Measurements from ENCODE around the gene SEMA4F.
A peak's percentile ranks its signal among the peaks of the same experiment; 100 is the strongest.

SEMA4F gene

GRCh38 chr2:74653985-74654882 lies at the start of gene SEMA4F:
Gene SEMA4F, plus strand, starts transcription at chr2:74654247. Its CDS starts 130 bp downstream, at chr2:74654377.
- peak within 1 kb of the TSS; percentile 81 for H3K4me2 ChIP-seq (ENCODE audit: low read depth, low read length, poor library complexity, severe bottlenecking)
- H4K20me1 ChIP-seq (ENCODE audit: low read depth, low read length): no peaks in the 10 kb centered on the region
- TF ChIP-seq EZH2phosphoT487 (conservative IDR thresholded peaks at IDR 0.05; ENCODE audit: low read length) (no peak), CTCF (IDR thresholded peaks at IDR 0.05; ENCODE audit: insufficient read depth, low read length, poor library complexity, severe bottlenecking) (no peak)
- H3F3A ChIP-seq (ENCODE audit: insufficient read depth): no peaks in the 10 kb centered on the region
- H2AFZ ChIP-seq (ENCODE audit: low read depth, low read length, severe bottlenecking): peak within 1 kb of the TSS; percentile 98
- H3K9ac ChIP-seq (ENCODE audit: low read length): peak within 1 kb of the TSS; percentile 67
- H3K79me2 ChIP-seq (ENCODE audit: insufficient read depth, low read length): no peaks in the 10 kb centered on the region
- H3K9me2 ChIP-seq (replicated peaks; ENCODE audit: insufficient read depth, low read length): no peaks in the 10 kb centered on the region
- no peaks in the 10 kb centered on the region for H3K36me3 ChIP-seq (ENCODE audit: low read length)
- no peaks in the 10 kb centered on the region for H3K27me3 ChIP-seq (ENCODE audit: low read length)
- H3K4me3 ChIP-seq (ENCODE audit: insufficient read depth, low read length, poor library complexity, severe bottlenecking): peak within 1 kb of the TSS; percentile 60
- no peaks in the 10 kb centered on the region for H3K9me3 ChIP-seq (ENCODE audit: insufficient read depth, low read length)
- no peak within 1 kb of the TSS for H3K27ac ChIP-seq (ENCODE audit: low read depth, low read length)

GRCh38 chr2:74606927-74607326 lies 47.1 kb upstream of the SEMA4F start:
- Histone ChIP-seq H3K9me2 (replicated peaks; ENCODE audit: insufficient read depth, low read length) (no peaks in the 10 kb centered on the region), H3K4me3 (ENCODE audit: insufficient read depth, low read length, poor library complexity, severe bottlenecking) (no peak overlapping the region), H3K27me3 (ENCODE audit: low read length) (no peaks in the 10 kb centered on the region), H3K9me3 (ENCODE audit: insufficient read depth, low read length) (no peaks in the 10 kb centered on the region), H3K79me2 (ENCODE audit: insufficient read depth, low read length) (no peaks in the 10 kb centered on the region), H4K20me1 (ENCODE audit: low read depth, low read length) (no peaks in the 10 kb centered on the region), H3K27ac (ENCODE audit: low read depth, low read length) (no peak overlapping the region), H3F3A (ENCODE audit: insufficient read depth) (no peaks in the 10 kb centered on the region), H3K9ac (ENCODE audit: low read length) (no peak overlapping the region), H3K36me3 (ENCODE audit: low read length) (no peaks in the 10 kb centered on the region), H3K4me2 (ENCODE audit: low read depth, low read length, poor library complexity, severe bottlenecking) (no peak overlapping the region), H2AFZ (ENCODE audit: low read depth, low read length, severe bottlenecking) (no peak overlapping the region)
- no peak for TF ChIP-seq CTCF (IDR thresholded peaks at IDR 0.05; ENCODE audit: insufficient read depth, low read length, poor library complexity, severe bottlenecking)
- no peak for TF ChIP-seq EZH2phosphoT487 (conservative IDR thresholded peaks at IDR 0.05; ENCODE audit: low read length)

- Histone ChIP-seq H3K9ac (ENCODE audit: low read length) (no peak overlapping the region), H3K4me3 (ENCODE audit: insufficient read depth, low read length, poor library complexity, severe bottlenecking) (no peak overlapping the region), H3K9me3 (ENCODE audit: insufficient read depth, low read length) (no peaks in the 10 kb centered on the region), H3K27me3 (ENCODE audit: low read length) (no peaks in the 10 kb centered on the region), H2AFZ (ENCODE audit: low read depth, low read length, severe bottlenecking) (no peak overlapping the region), H3K4me2 (ENCODE audit: low read depth, low read length, poor library complexity, severe bottlenecking) (no peak overlapping the region), H3K9me2 (replicated peaks; ENCODE audit: insufficient read depth, low read length) (no peaks in the 10 kb centered on the region), H3F3A (ENCODE audit: insufficient read depth) (no peaks in the 10 kb centered on the region), H3K36me3 (ENCODE audit: low read length) (no peaks in the 10 kb centered on the region), H4K20me1 (ENCODE audit: low read depth, low read length) (no peaks in the 10 kb centered on the region), H3K27ac (ENCODE audit: low read depth, low read length) (no peak overlapping the region), H3K79me2 (ENCODE audit: insufficient read depth, low read length) (no peaks in the 10 kb centered on the region)
- TF ChIP-seq EZH2phosphoT487 (conservative IDR thresholded peaks at IDR 0.05; ENCODE audit: low read length): no peak
- TF ChIP-seq CTCF (IDR thresholded peaks at IDR 0.05; ENCODE audit: insufficient read depth, low read length, poor library complexity, severe bottlenecking): no peak
These were observed 36.9 kb upstream of the SEMA4F start for GRCh38 chr2:74617122-74617521.
